ENCODE measurements around the gene PLEKHA6.

- TF ChIP-seq CTCF (IDR thresholded peaks at IDR 0.05) (no peak), POLR2A (IDR thresholded peaks at IDR 0.05) (no peak)
Measured at GRCh38 chr1:204314893-204315658, 44.7 kb downstream of the PLEKHA6 start.
